ENCODE results near the gene DNAL1.

DNA sequence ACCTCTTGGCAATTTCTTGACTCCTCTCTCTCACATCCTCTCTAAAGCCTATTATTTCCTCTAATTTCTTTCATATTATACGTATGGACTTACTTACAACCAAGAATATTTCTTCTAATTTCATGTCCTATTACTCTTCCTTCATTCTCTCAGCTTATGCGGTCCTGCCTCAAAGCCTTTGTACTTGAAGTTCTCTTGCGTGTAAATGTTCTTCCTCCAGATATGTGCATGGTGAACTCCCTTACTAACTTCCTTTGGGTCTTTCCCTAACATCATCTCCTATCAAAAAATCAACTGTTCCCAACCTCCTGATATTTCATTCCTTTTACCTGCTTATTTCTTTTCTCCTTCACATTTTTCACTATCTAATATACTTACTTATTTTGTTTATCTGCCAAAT lies 23.1 kb downstream of the DNAL1 start:
- TF ChIP-seq CTCF (IDR thresholded peaks at IDR 0.05), result no peak
- TF ChIP-seq ZFX (IDR thresholded peaks at IDR 0.05; ENCODE audit: borderline replicate concordance), result no peak
